Bronchial epithelial cell (primary cell): ENCODE data around the gene NKAIN2. TPM values are rescaled to one million over a fixed set of nuclear protein-coding genes. Genes with fewer than 3 reads are reported as not detected.

Experiments
- DNase-seq: peaks from one replicate; pipeline ENCODE4 v3.0.0-alpha.2; 2010; ENCODE audit warnings: low read depth
- FAIRE-seq: peaks from 2 replicates; lab custom pipeline; 2011; peaks lifted over from hg19 to GRCh38; lab: Jason Lieb, UNC
- H3K27me3 ChIP-seq: 2 replicates; pipeline ENCODE4 v1.5.1; 2011; ENCODE audit warnings: low read length; ENCODE audit not compliant: control insufficient read depth, insufficient read depth
- H3K36me3 ChIP-seq: 2 replicates; pipeline ENCODE4 v1.5.1; 2011; ENCODE audit warnings: low read length; ENCODE audit not compliant: control insufficient read depth, insufficient read depth
- H3K4me3 ChIP-seq: 2 replicates; pipeline ENCODE4 v1.5.1; 2011; ENCODE audit warnings: mild to moderate bottlenecking, low read depth, low read length, control low read depth
- CTCF ChIP-seq: IDR thresholded peaks from 2 replicates; pipeline ENCODE4 v1.5.1; 2011; ENCODE audit warnings: mild to moderate bottlenecking, moderate library complexity, low read length, control low read depth, inconsistent platforms; ENCODE audit not compliant: insufficient read depth, severe bottlenecking
- total RNA-seq: library from RNA; depleted of rRNA; stranded (reverse); fragments of >200 nt; gene quantifications from 2 replicates; pipeline ENCODE4 v1.2.1, GENCODE V29; 2014

NKAIN2 gene
- total RNA-seq, 1 donor from 2014 or later = under 0.01 TPM

DNA sequence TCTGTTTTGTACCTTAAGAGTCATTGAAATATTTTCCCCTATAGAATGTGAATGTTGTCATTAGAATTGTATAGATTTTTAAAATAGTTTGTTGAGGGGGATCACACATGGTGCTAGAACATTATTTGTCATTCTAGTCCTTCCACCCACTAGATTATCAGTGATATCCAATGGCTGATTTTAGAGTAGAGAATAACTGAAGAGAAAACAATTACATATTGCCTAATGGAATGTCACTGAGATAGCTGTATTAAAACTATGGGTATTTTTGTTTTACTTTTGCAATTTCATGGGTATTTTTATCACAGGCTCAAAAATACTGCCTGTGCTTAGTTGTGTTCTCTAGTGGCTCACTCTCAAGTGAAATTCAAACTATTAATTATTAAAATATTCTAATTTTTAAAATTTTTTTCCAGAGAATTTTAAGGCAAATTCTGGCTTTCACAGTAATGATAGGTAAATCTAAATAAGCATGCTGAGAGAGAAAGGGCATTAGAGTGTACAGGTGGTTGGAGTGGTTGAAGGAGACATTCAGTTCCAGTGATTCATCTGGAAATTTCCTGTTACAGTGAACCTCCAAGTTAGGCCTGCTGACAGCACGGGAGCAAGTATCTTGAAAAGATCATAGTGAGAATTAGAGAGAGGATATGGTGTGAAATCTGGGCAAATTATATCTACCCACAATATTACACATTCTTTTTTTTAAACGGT is 399.6 kb downstream of the NKAIN2 start:
- FAIRE-seq = no peak
- no peak overlapping the region for H3K4me3 ChIP-seq
- DNase-seq = peak; percentile 49

DNA sequence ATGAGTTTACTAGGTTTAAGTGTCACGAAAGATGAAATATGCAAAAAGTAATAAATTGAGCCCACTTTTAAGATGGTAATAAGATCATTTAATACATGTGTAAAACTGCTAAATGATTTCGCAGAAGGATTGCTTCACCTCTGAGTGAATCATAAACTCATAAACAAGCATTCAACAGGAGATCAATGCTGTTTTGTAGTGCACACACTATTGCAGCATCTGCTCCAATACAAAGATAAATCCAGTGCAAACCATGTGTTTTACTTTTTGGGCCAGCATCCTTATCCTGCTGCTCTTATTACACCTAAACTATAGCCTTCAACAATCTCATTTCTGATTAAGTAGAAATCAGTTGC is 400.1 kb downstream of the NKAIN2 start:
- TF ChIP-seq CTCF = no peak
- Histone ChIP-seq H3K36me3 (no peaks in the 10 kb centered on the region), H3K27me3 (no peaks in the 10 kb centered on the region), H3K4me3 (no peak overlapping the region)
- no peak for FAIRE-seq
- peak; percentile 47 for DNase-seq

More for the DNA sequence above, 399.6 kb downstream of the NKAIN2 start:
- Histone ChIP-seq H3K36me3 (no peaks in the 10 kb centered on the region), H3K27me3 (no peaks in the 10 kb centered on the region)
- no peak for TF ChIP-seq CTCF

DNA sequence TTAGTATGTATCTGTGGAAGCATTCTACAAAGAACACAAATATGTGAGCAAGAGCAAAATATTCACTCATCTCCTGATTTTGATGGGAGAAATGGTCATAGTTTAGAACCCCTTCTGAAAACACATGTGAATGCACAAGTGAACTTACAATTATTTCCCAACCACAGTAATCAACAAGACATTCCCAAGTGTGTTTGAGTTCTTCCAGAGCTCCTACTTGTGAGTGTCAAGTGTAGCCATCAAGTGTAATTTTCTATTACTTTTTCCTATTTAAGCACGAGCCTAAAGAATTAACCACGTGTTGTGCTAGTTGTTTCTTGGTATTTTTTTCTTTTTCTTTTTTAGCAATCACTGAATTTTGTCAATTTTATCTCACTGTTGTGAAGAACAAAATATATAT is 402.3 kb downstream of the NKAIN2 start:
- Histone ChIP-seq H3K4me3 (no peak overlapping the region), H3K36me3 (no peaks in the 10 kb centered on the region), H3K27me3 (no peaks in the 10 kb centered on the region)
- FAIRE-seq (no peak), DNase-seq (no peak)
- TF ChIP-seq CTCF = no peak

- peak; percentile 33 for DNase-seq
- no peak overlapping the region for H3K4me3 ChIP-seq
- no peaks in the 10 kb centered on the region for H3K36me3 ChIP-seq
- TF ChIP-seq CTCF = no peak
- no peak for FAIRE-seq
- H3K27me3 ChIP-seq = no peaks in the 10 kb centered on the region
These were observed 420.1 kb downstream of the NKAIN2 start for GRCh38 chr6:124223611-124224345.

DNA sequence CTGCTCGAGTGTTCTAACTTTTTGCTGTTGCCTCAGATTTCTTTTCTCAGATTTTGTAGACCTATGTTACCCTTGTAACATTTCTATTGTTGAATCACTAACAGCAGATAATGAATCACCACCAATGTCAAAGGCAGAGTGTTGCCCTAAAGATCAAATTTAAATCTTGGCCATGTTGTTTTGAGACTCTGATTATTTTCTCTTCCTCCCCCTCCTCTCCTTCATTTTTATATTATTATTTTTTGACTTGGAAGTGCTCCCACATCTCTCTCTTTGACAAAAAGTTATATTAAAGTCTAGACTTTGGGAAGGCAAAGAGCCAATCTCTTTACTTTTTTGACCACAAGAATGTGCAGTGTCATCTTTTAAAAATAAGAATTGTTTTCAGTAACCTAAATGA is 422.7 kb downstream of the NKAIN2 start:
- Histone ChIP-seq H3K4me3 (no peak overlapping the region), H3K27me3 (no peaks in the 10 kb centered on the region), H3K36me3 (no peaks in the 10 kb centered on the region)
- DNase-seq (peak; percentile 25), FAIRE-seq (no peak)
- no peak for TF ChIP-seq CTCF
